GM19239 (cell line): ENCODE data around the gene RSPH3.
A peak's percentile ranks its signal among the peaks of the same experiment; 100 is the strongest.
"Not testable (repeated sequence)": the region's sequence is repeated elsewhere in the genome, so short reads cannot be mapped to it uniquely, and the experiment has no call there.

Source experiments
- DNase-seq: peaks from one replicate; pipeline ENCODE4 v3.0.0; 2011; ENCODE audit warnings: low spot score; ENCODE audit not compliant: insufficient read length
- FAIRE-seq: peaks from 2 replicates; lab custom pipeline; 2011; peaks lifted over from hg19 to GRCh38; lab: Jason Lieb, UNC

Gene RSPH3, protein sequence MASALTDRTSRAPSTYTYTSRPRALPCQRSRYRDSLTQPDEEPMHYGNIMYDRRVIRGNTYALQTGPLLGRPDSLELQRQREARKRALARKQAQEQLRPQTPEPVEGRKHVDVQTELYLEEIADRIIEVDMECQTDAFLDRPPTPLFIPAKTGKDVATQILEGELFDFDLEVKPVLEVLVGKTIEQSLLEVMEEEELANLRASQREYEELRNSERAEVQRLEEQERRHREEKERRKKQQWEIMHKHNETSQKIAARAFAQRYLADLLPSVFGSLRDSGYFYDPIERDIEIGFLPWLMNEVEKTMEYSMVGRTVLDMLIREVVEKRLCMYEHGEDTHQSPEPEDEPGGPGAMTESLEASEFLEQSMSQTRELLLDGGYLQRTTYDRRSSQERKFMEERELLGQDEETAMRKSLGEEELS

DNA sequence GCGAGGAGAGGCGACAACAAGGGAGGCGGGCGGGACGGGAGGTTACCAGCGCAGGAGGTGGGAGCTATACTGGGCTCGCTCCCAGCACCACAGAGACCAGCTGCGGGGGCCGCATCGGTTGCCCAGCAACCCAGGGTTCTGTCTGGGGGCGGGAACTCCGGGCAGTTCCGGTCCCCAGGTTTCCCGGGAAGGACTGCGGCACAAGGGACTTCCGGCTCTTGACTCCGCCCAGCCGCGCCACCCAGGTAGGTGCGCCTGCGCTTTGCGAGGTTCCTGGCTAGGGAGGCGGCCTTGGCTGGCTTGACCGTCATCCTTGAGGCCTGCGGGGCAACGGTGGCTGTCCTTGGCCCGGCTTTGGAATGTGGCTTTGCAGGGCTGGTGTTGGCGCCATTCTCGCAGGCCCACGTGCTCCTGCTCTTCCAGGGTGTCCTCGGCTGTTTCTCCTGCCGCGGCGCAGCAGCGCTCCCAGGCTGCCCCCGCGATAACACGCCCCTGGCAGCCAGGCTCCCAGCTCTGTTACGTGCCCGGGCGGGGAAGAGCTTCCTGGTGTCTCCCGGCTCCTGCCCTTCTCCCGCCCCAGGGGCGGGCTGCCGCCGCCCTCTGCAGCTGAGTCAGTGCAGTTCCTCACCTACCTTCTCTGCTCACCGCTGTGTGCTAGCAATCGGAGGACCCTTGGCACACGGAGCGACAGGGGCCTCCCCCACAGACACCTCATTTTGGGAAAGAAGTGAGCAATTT is at the start of gene RSPH3:
RSPH3 (minus strand) TSS at position 537 of the 738 bp plus-strand sequence. CDS start 652 bp downstream, outside the sequence.
- peak; percentile 91 for DNase-seq
- peak; percentile 94 for FAIRE-seq

DNA sequence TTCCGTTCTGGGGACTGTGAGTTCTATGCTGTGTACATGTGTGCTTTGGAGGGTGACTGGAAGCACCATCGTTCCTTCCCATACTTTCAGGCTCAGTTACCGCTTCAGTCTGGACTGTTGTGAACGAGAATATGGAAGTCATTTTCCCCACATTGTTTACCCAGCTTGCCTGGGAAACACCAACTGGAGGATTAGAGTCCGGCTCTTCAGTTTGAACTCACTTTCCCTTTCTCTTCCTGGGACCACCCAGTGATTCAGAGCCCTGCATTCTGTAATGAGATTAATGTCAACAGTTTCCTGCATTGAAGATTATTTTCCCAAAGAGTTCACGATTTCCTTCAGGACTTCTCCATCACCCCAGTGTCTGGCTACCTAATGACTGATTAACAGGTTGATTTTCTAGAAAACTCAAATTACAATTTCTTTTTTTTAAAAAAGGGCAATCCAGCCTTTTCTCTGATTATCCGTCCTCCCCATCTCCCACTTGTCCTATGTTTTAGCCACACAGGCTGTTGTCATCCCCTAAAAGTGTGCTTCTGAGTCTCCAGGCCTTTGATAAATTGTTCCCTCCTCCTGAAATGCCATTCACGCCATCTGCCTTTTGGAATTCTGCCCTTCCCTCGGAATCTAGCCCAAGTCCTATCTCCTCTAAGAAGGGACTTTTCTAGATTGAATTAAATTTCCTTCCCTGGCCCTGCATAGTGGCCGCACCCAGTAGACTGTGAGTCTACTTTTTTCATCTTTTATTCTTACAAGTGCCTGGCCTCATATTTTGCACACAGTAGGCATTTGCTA is 48.1 kb upstream of the RSPH3 start:
- FAIRE-seq: no peak
- no peak for DNase-seq

DNA sequence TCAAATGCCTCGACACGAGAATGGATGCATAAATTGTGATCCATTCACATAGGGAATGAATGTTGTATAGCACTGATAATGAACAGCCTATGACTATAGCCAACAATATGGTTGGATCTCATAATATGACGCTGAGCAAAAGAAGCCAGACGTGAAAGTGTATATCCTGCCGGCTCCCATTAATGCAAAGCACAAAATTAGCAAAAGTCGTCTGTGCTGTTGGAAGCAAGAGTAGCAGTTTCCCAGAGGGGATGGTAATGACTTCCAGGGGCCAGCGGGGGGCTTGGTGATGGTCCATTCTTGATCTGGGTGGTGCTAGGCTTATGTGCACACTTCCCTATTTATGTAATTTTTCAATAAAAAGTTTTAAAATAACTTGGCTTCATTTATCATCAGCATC is 45.8 kb upstream of the RSPH3 start:
- FAIRE-seq (no peak), DNase-seq (no peak)

DNA sequence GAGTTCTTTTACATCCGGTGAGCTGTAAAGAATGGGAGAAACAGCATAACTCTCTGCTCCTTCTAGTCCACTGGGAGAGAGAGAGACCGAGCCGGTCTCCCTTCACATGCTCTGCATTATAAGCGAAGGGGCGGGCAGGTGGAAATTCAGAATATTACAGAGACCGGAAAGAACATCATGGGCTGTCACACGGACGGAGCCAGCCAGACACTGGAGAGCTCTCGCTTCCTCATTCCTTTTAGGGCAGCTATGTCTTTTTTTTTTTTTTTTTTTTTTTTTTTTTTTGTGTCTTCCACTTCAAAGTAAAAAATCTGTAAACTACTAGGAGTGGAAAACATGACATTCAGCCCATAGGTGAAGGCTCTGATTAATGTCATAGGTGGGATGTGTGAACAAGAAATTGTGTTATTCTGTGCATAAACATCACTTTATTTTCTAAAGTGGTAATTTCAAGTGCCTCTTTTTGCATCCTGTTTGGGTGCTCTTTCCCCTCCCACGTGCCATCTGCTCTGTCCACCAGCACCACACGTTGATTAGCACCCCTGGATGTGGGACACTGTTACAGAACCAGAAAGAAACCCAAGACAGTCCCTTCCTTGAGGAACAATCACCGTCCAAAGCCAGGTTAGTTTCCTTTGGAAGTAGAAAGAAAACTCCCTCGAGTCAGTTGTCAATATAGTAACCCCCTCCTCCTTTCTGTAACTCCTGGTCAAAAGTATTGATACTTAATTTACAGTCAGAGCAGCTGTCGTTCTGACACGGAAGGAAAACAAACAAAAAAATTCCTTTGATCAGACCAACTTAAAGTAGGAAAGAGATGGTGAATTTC is 45.1 kb upstream of the RSPH3 start, which contains the start of gene TAGAP:
TAGAP (minus strand) TSS at position 93 of the 829 bp plus-strand sequence. CDS start 845 bp downstream, outside the sequence.
- DNase-seq (peak; percentile 61), FAIRE-seq (peak; percentile 94)

DNA sequence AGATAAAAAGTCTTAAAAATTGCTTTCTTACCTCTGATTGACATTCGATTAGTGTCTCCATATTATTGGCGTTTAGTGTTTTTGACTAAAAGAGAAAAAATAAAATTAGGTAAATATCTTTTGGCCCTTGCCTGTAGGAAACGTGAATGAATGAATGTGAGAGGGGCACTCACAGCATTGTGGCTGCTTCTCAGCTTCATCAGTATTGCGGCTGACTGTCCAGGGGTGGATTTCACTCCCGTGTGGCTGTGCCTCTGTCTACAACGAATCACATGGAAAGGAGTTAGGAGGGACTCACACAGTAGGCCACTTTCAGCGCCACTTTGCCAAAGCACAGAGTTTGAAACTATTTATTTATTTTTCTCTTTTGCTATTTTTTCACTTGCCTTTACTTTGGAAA is 43.9 kb upstream of the RSPH3 start:
- no peak for FAIRE-seq

DNA sequence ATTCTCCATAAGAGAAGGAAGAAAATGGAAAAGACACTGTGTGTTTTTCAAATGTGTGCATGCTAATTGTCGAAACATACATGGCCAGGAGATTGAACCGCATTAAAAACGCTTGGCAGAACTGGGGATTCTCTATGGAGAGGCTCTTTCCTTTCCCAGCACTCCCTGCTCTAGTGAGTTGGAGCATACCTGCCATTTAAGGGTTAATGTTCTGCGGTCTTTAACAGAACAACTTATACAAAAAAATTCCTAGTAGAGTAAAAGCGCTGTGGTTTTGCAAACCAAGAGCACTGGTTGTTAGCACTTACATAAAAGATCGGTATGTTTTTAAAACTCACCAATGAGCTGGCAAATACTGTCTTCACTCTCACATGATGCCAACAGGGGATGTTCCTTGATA is 43.2 kb upstream of the RSPH3 start:
- DNase-seq (no peak), FAIRE-seq (peak; percentile 39)

More for the DNA sequence above, 43.9 kb upstream of the RSPH3 start:
- no peak for DNase-seq

DNA sequence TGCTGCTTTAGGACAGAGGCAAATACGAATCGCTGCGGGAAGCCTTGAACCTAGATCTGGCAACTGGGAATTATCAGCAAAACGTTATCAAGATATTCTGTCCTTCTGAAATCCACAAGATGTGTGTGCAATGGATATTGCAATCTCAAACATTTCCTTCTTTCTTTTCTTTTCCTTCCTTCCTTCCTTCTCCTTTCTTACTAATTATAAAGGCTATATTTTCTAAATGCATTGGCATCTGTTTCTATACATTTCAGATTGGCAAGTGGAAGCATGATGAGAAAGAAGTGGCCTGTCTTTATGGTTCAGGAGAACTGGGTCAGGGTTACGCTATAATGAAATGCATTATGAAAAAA is 42.8 kb upstream of the RSPH3 start:
- DNase-seq (no peak), FAIRE-seq (no peak)

DNA sequence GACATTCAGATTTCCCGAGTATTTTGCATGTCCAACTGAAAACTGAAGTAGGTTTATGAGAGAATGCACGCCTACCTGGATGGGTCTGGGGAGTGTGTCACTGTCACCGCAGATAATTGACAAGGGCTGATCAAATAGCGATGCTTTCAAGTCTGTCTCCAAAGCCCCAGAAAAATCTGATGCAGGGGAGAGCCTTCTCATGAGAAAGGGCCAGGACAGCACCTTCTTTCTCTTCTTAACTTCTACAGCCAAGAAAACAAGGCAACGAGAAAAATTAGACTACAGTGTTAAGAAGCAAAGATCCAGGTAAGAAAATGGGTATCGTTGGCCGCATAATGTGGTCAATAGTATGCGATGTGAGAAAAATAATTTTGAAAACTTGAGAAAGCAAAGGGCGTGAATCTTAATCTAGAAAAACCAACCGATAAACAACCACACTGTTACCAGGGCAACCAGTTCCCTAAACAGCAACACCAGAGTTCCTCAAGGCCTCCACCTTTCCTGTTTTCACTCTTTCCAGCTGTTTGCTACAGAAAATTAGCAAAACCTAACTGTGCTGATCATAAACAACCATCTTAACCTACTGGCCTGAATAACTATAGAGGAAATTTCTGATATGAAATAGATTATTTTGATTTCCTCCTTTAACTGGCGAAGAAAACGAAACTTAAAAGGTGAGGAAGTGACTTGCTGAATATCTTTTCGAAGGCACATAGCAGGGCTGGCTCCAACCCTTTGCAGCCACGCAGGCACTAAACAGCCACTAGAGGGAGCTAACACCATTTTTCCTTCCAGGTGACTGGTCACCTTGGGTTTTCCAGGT is 42.2 kb upstream of the RSPH3 start:
- FAIRE-seq (peak; percentile 97), DNase-seq (peak; percentile 46)

DNA sequence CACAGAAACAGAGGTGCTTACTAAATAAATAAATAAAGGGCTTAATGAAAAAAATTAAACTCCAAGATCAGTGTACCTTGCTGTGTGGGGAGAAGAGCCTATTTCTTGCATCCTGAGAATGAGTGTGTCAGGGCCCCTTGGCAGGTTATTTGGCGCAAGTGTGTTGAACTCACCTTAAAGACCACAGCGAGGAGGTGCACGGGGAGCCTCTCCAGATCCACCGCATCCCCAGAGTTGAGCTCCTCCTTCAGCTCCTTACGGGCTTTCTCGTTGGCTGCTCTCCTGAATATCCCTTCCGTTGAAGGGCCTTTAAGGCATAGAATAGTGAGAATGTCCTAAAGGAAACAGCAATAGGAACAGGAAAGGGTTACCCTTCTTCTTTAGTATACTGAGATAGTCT is 41.2 kb upstream of the RSPH3 start:
- DNase-seq (no peak), FAIRE-seq (peak; percentile 51)

DNA sequence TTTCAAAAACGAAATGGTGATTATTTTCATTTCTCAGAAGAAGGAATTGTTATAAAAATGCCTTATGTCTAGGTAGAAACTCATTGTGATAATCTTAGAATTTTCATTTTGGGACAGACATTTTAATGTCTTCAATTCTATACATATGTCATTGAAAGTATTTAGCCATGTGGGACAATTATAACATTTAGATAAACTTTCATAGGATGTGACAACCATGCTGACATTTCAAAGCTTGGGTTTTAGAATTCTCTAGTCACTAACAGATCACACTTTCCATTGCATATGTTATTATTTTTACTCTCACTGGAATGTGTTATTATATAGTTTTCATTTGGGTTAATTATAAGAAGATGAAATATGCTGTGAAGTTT is 39.9 kb upstream of the RSPH3 start:
- DNase-seq (no peak), FAIRE-seq (peak; percentile 26)

DNA sequence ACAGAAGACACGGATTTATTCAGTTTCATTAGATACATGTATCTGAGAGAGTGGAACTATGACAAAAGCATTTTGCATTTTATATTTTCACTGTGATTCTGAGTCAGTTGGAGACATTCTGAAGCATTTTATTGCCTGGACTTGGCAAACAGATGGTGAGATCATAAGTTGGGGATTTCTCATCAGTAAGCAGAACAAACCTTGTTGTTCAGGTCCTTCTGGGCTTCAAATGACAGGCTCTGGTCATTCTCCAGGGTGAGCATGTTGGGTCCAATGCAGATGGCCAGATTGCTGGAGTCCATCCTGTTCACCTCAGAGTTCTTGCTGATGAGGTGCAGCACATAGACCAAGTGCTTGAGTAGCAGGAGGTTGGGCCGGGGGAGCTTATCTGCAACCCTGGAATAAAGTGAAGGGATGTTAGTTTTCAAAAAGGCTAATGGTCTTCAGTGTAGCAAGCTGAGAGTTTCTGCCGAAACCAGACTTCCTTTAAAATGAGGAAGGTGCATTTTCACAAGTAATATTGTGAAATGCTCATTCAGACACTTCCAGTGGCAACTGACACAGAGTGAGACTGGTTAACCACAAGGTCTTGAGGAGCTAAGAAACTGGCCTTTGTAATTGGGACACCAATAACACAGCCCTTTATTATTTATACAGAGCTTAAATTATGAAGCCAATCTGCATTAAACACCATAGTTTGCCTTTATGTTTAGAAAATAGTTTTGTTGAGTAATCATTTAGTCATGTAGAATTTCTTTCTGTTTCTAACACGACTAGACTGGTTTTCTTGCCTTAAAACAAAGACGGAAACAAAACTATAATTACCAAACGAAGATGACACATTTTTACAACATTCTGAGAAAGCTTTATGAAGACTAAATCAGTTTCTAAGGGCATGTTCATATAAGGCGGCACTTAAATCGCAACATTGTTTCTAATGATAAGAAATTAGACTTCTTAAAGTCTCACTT is 39.2 kb upstream of the RSPH3 start:
- peak; percentile 99 for FAIRE-seq
- DNase-seq: peak; percentile 46

DNA sequence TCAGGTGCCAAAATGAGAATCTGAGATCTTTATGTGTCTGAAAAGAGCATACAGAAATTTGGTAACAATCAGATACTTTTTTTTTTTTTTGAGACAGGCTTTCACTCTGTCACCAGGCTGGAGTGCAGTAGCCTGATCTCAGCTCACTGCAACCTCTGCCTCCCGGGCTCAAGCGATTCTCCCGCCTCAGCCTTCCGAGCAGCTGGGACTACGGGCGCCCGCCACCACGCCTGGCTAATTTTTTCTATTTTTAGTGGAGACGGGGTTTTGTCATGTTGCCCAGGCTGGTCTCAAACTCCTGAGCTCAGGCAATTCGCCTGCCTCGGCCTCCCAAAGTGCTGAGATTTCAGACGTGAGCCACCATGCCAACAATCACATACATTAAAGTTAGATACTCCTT is 38.3 kb upstream of the RSPH3 start:
- DNase-seq: not testable (repeated sequence)
- FAIRE-seq: peak; percentile 37

DNA sequence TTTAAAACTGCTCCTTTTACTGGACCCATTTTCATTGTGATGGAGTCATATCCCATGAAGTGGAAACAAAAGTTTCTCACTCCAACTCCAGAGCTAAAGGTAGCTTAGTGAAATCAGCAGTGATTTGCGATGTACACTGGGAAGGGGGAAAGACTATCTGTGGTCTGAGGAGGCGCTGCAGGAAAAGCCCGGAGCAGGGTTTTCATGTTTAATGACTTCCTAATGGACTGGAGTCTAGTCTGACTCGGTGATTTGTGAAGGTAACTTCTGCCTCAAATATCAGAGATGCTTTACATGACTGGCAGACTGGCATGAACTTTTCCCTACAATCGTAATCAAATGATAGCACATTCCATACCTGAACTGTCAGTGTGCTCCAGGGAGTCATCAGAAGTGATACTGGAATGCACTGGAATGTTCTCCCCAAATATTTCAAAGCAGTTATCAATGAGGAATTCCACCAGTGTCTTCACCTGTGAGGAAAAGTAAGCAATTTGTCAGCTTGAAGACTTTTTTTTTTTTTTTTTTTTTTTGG is 37.8 kb upstream of the RSPH3 start:
- FAIRE-seq (peak; percentile 73), DNase-seq (no peak)

DNA sequence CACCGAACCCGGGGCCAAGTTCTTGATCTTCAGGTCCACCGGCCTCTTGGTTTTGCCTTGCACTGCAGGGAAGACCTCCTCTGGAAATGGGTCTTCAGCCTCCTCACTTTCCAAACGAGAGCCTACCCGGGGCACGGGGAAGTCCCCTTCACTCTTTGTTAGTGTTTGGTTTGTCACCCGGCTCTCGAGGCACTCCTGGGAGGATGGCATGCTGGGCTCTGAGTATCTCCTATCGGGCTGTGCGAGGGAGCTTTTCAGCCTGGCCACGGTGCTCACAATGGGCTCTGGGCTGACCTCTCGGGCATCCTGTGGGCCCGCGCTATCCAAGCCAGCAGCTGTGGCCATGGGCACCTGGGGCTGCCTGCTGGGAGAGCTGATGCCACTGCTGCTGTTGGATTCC is 36.7 kb upstream of the RSPH3 start:
- FAIRE-seq (no peak), DNase-seq (no peak)

DNA sequence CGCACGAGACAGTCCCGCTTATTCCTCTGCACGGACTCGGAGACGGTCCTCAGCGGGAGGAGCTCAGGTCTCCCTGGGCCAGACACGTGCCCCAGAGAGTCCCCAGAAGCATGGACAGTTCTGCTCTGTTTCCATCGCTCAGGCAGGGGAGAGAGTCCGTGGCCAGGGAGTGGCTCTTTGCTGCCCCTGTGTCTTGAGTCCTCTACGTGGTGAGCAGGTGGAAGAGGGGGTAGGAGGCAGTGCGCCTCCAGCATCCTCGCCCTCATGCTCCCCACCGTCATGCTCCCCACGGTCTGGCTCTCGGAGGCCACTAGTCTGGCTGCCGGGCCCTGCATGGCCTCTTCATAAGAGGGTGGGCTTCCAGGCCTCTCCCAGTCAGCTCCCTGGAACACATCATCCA is 35.9 kb upstream of the RSPH3 start:
- FAIRE-seq: no peak
- DNase-seq: no peak

DNA sequence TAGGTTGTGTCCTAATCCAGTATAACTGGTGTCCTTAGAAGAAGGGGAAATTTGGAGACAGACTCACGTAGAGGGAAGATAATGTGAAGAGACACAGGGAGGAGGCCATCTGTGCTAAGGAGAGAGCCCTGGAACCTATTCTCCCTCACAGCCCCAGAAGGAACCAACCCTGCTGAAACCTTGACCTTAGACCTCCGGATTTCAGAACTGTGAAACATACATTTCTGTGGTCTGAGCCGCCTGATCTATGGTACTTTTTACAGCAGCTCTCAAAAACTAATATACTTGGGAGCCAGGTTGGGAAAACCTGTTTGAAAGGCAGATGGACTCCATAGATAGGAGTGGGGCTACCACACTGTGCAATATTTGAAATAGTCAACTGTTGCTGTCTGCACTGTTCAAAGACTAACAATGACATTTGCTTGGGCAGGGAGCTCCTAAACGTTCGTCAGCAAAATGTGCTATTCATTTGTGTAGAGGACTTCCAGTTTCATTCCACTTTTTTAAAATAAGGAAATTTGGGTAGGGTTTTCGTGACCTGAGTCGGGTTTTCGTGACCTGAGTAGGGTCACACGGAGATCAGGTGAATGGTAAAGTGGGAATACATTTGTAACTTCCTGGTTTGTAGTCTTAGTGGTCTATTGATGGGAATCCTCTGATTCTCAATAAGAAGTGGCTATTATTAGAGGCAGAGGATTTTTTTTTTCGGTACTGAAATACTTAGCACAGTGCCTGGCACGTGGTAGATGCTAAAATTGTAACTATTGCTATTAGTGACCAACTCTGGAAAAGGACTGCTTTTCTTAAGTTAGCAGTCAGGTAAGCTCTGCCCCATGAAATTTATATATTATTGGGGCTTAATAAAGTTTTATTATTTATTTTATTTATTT is 33.4 kb upstream of the RSPH3 start:
- FAIRE-seq: peak; percentile 78
- no peak for DNase-seq

DNA sequence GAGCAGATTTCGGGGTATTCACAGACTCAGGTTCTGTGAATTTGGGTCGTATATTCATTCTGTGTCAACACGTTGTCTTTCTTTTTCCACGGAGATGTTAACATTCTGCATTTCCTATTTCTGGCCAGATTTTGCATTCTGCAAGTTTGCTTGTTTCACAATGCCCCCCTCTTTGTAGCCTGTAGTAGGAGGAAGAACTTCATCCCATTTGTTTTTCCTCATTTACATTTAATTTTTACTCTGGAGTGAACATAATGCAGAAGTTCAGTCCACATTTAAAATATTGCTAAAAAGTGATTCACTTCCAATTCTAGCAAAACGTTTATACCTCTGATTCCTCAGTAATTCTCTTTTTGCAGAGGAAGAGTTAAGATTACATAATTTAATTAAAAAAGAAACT is 31.8 kb upstream of the RSPH3 start:
- DNase-seq (no peak), FAIRE-seq (no peak)
